D721Med (cell line): ENCODE results near the gene STK17B.
A peak's percentile ranks its signal among the peaks of the same experiment; 100 is the strongest.
"Not testable (repeated sequence)": the region's sequence is repeated elsewhere in the genome, so short reads cannot be mapped to it uniquely, and the experiment has no call there.

ENCODE experiments used
- DNase-seq: peaks from one replicate; pipeline ENCODE4 v3.0.0; 2011; ENCODE audit warnings: low spot score; ENCODE audit not compliant: insufficient read length
- FAIRE-seq: peaks from 2 replicates; lab custom pipeline; 2011; peaks lifted over from hg19 to GRCh38; lab: Jason Lieb, UNC
- TF ChIP-seq, protein P1 (sequence below): IDR thresholded peaks from 2 replicates; pipeline ENCODE4 v1.5.1; 2012; ENCODE audit warnings: mild to moderate bottlenecking, control low read depth; ENCODE audit not compliant: insufficient read depth; ENCODE audit errors: missing control alignments

STK17B gene

DNA sequence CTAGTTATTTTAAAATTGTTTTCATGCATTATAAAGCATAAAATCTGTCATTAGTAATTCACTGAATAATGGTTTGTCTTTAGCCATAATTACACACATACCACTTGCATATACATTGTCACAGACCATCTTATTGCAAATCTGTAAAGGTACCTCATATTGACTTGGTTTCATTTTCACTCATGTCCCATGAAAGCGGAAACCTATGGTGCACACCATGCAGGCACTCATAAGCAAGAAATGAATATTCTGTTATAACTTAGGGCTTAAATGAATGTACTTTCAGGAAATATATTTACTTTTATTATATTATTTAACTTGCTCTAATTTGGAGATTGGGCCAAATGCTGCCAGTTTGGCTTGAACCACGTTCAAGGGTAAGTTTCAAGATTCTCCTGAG, 29.2 kb upstream of the STK17B start:
- FAIRE-seq (no peak), DNase-seq (no peak)
- TF ChIP-seq, protein P1, sequence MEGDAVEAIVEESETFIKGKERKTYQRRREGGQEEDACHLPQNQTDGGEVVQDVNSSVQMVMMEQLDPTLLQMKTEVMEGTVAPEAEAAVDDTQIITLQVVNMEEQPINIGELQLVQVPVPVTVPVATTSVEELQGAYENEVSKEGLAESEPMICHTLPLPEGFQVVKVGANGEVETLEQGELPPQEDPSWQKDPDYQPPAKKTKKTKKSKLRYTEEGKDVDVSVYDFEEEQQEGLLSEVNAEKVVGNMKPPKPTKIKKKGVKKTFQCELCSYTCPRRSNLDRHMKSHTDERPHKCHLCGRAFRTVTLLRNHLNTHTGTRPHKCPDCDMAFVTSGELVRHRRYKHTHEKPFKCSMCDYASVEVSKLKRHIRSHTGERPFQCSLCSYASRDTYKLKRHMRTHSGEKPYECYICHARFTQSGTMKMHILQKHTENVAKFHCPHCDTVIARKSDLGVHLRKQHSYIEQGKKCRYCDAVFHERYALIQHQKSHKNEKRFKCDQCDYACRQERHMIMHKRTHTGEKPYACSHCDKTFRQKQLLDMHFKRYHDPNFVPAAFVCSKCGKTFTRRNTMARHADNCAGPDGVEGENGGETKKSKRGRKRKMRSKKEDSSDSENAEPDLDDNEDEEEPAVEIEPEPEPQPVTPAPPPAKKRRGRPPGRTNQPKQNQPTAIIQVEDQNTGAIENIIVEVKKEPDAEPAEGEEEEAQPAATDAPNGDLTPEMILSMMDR = no peak

DNA sequence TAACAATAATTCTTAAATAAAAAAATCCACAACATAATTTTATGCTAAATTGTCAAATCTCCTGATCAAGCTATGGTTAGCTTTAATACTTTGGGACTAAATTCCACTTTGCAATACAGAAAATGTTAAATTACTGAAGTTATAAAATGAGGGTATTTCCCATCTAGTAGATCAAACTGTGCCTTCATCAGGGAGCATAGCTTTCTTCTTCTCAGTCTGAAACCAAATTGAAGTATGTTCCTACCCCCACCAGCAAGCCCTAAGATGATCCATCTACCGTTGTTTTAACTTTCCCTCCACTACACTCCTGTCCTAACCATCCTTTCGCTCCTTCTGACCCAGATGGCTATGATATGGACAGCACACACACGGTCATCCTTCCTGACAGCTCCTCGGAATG, 24.4 kb upstream of the STK17B start:
- no peak for DNase-seq
- no peak for FAIRE-seq
- TF ChIP-seq, protein P1 = no peak

DNA sequence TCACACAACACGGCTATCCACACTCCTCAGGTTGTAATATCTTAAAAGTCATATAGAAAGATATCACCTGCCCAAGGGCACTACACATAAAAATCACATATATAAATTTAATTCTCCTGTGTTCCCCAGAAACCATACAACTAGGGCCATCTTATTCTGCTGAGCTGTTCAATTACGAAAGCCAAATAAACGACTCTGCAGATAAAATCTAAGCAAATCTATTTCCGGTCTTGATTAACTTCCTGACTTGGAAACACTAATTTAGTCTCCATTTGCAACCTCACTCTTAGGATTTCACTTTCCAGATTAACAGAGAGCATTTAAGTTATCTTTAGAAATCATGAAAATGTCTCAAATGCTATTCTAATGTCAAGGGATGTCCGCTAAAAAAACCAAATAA, 23.9 kb upstream of the STK17B start:
- TF ChIP-seq, protein P1 = no peak
- FAIRE-seq (no peak), DNase-seq (no peak)

DNA sequence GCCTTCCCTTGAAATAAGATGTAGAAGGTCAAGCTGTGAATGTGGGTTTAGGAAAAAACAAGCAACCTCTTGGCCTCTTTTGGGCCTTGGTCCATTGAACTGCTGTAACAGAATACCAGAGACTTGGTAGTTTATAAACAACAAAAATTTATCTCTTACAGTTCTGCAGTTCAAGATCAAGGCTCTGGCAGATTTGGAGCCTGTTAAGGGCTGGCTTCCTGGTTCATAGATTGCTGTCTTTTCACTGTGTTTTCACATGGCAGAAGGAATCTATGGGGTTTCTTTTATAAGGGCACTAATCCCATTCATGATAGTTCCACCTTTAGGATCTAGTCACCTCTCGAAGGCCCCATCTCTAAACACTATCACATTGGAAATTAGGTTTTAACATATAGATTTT, 20.2 kb upstream of the STK17B start:
- FAIRE-seq = peak; percentile 25
- DNase-seq = no peak
- TF ChIP-seq, protein P1 = no peak

DNA sequence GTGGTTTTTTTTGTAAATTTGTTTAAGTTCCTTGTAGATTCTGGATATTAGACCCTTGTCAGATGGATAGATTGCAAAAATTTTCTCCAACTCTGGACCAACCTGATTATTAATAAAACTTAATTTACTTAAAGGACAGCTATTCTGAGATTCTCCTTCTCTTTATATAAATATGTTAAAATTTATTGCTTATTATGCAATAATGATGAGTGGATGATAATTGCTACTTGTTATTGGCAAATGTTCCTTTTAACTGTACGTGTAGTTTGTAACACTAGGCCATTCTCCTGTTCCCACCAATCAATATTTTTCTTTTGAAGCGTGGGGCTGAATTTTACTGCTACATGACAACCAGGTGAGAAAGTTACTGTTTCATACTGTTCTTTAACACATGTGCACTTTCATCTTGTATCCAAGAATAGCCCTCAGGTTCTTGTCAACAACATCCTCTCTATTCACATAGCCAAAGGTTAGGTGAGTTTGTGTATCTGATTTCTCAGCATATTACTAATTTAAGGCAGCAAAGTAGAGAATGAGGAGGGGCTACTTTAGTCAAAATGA, 16.6 kb upstream of the STK17B start:
- TF ChIP-seq, protein P1 = no peak
- FAIRE-seq = peak; percentile 41

DNA sequence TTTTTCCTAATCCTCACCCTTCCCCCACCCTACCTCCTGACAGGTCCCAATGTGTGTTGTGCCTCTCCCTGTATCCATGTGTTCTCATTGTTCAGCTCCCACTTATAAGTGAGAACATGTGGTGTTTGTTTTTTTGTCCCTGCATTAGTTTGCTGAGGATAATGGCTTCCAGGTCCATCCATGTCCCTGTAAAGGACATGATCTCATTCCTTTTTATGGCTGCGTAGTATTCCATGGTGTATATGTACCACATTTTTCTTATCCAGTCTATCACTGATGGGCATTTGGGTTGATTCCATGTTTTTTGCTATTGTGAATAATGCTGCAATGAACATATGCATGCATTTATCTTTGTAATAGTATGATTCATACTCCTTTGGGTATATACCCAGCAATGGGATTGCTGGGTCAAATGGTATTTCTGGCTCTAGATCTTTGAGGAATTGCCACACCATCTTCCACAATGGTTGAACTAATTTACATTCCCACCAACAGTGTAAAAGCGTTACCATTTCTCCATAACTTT, 15.9 kb upstream of the STK17B start:
- DNase-seq, FAIRE-seq: not testable (repeated sequence)

More for the DNA sequence above, 16.6 kb upstream of the STK17B start:
- DNase-seq = no peak

DNA sequence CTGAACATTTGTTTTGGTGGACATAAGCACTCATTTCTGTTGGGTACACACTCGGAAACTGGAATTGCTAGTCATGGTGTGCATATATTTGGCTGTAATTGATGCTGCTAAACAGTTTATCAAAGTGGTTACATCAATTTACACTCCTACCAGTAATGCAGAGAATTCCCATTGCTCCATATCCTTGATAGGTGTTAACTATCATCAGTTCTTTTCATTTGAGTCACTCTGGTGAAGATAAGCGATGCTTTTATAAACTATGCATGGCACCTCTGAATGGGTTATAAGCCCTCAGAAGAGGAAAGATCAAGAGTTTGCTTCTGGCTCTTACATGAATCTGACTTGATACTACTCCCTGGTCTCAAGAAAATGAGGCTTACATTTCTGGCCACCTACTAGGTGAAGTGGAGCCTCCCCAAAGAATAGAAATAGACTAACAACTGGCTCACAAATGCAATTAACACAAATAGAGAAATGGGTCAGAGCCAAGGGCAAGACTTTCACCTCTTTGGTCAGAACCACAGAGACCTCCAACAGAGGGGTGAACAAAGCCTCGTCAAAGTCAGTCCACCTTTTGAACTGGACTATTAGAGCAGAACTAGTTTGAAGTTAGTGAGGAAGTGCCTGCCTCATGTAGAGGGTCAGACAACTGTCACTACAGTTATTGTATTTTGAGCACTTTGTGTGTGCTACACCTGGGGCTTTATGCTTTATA, 15.0 kb upstream of the STK17B start:
- DNase-seq = no peak
- TF ChIP-seq, protein P1 = no peak
- FAIRE-seq = no peak
